Renal cortical epithelial cell (primary cell): ENCODE measurements around the gene LCN12. TPM values are rescaled to one million over a fixed set of nuclear protein-coding genes. Genes with fewer than 3 reads are reported as not detected.

ENCODE experiments used
- DNase-seq: peaks from one replicate; pipeline ENCODE4 v3.0.0-alpha.2; 2011; ENCODE audit warnings: low read depth
- total RNA-seq: library from RNA; depleted of rRNA; stranded (reverse); fragments of >200 nt; gene quantifications from 2 replicates; pipeline ENCODE4 v1.2.3, GENCODE V29; 2014

The LCN12 gene
- total RNA-seq, 1 donor from 2014 or later: 0.40 TPM

GRCh38 chr9:136958898-136959850, 7.1 kb downstream of the LCN12 start:
- no peak for DNase-seq

GRCh38 chr9:136960212-136960937, 8.3 kb downstream of the LCN12 start:
- peak; percentile 36 for DNase-seq

- DNase-seq: no peak
Measured at GRCh38 chr9:136960938-136961275, 8.8 kb downstream of the LCN12 start.

DNA sequence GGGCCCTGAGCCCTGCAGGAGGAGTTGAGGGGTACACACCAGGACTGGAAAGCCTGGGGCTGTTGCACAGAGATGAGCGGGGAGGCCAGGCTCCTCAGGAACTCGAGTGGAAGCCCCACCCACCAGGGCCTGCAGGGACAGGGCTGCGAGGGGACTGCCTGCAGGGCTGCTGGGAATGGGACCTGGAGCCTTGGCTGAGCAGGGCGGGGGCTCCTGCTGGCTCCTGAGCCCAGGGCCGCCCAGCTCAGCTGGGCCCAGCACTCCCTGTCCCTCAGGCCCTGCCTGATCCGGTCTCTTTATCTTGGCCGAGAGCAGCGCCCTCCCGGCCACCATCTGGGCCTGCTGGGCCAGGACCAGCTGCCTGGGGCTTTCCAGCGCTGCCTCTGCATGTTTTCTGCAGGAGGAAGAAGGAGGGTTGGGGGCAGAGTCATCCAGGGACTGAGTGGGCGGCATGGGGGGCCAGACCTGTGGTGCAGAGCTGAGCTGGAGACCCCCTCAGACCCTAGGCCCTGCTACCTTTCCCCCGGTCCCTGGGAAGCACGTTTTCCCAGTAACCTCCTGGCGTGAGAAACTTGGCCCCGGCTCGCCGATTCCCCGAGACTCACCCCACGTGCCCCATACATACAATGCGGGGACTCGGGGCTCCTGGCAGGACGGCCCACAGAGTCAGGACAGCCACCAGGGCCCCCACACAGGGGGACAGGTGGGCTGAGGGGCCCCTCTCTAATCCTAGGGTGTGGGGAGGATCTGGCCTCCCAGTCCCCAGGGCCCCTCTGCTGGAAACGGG, 9.4 kb downstream of the LCN12 start:
- DNase-seq: no peak

DNA sequence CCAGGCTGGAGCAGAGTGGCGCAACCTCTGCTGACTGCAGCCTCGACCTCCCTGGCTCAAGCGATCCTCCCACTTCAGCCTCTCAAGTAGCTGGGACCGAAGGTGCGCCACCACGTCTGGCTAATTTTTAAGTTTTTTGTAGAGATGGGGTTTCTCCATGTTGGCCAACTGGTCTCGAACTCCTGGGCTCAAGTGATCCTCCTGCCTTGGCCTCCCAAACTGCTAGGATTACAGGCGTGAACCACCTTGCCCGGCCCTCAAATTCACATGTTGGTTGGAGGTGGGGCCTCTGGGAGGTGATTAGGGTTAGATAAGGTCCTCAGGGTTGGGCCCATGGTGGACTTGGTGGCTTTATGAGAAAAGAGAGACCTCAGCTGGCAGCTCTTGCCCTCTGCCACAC, 10.1 kb downstream of the LCN12 start:
- DNase-seq: no peak

DNA sequence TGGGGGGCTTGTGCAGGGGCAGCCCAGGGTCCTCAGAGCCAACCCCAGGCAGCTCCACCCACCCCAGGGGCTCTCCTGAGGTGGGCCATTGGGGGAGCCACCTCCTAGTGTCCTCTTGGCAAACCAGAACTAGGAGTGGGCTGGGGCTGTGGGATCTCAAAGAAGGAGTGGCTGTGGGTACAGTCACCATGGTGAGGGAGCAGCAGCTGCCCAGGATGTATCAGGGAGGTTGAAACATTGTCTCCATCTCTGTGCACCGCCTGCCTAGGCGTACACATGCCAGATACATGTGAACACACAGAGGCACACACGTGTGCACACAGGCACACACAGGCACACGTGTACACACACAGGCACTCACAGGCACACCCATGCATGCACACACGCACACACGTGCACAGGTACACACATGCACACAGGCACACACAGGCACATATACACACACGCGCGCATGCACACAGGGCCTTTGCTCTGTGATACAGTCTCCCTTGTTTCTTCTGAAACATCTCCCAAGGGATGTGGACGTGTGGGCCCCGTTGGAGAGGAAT, 10.7 kb downstream of the LCN12 start:
- no peak for DNase-seq

DNA sequence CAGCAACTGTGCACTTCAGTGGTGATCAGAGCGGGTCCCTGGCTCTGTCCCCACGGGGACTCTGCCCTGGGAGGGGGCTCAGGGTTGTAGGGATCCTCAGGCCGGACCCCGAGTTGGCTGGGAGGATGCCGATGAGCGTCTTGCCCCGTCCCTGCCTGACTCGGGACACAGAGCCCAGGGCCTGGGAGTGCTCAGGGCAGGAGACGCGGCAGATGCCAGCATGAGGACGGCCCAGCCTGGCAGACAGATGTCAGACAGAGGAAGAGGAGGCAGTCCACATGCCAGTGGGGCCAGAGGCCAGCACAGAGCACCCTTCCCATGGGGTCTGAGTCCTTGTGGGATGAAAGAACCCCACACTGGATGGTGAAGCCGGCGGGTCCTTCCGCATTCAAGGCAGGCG, 11.3 kb downstream of the LCN12 start:
- no peak for DNase-seq

DNA sequence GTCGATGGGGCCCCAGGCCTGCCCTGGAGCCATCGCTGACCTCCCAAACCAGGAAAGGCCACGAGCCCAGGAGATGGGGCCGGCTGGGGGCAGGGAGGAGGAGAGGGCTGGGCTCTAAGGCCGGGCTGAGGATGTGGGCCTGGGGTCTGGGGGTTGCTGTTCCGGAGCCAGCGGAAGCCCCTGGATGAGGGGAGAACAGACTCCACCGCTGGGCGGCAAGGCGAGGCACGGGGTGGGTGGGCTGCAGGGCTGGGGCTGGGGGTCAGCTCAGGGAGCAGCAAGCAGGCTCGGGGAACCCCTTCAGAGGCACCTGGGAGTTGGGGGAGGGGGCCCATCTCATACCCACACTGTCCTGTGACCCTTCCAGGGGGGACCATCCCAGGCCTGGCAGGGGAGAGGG, 11.7 kb downstream of the LCN12 start:
- no peak for DNase-seq

DNA sequence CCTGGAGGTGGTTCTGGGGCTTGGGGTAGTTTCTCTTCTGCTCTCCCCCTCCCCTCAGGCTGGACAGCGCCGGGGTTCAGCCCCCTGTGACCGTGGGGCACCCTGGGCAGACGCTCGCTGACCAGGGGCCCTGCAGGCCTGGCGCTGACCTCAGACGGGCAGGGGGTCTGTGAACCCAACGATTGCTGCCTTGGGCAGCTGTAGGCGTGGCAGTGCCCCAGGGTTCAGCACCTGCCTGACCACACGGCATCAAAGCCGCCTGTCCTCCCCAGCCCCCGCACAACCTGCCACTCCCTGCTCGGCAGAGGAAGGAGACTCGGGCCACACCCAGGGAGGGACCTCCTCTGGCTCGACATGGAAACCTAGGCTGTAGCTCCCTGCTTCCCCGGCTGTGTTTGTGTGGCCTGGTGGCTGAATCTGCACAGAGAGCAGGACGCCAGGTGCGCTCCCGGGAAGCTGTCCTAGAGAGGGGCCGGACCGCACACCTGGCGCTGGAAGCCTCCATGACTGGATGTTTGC, 12.2 kb downstream of the LCN12 start:
- no peak for DNase-seq

GRCh38 chr9:136964833-136965422, 12.9 kb downstream of the LCN12 start:
- DNase-seq: no peak

GRCh38 chr9:136965771-136966484, 13.9 kb downstream of the LCN12 start:
- no peak for DNase-seq

DNA sequence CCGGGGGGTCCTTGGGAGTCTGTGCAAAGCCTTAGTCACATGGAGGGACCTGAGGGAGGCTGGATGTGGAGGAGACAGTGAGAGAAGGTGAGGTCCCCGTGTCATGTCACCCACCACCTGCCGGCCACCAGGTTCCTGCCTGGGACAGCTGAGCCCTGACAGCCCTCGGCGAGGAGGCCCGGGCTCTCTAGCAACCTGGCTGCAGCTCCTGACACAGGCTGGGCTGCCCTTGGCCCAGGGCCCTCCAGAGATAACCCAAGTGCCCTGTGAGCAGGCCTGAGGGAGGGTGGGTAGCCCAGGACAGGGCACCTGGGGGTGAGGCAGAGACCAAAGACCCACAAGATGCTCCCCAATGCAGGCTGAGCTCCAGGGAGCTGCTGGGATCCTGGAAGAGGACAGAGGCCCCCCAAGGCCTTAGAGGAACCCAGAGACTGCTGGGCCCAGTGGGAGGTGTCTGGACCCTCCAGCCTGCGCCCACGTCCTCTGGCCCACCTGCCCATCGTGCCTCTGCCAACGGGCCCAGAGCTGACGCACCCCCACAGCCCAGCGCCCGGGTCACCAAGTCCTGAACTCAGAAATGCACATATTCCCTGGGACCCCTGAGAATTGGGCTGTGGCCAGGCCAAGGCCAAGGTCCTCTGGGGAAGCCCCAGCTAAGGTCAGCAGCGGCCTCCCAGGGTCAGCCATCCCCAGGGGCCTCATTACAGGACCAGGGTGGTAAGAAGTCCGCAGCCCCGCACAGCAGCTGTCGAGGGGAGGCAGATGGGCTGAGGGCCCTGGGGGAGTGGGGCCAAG, 16.5 kb downstream of the LCN12 start:
- DNase-seq: no peak

- DNase-seq: no peak
Measured at GRCh38 chr9:136969150-136969549, 17.1 kb downstream of the LCN12 start.

GRCh38 chr9:136969774-136970173, 17.7 kb downstream of the LCN12 start:
- no peak for DNase-seq

DNA sequence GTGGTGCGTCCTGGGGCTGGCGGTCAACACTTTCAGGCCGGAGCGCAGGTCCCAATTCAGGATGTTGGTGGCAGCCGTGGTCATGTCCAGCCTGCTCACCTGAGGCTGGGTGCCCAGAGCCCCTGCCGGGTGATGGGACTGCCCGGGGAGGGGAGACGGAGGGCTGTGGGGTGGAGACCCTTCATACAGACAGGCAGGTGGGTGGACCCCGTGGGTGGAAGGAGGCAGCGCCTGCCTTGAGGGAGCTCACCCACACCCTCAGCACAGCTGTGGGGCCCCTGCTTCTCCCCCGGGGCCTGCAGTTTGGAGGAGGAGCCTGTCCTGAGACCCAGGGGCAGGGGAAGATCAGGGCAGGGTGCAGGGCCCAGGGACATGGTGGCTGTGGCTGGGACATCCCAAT, 18.3 kb downstream of the LCN12 start:
- DNase-seq: no peak

- no peak for DNase-seq
Measured at GRCh38 chr9:136971746-136972145, 19.7 kb downstream of the LCN12 start.

DNA sequence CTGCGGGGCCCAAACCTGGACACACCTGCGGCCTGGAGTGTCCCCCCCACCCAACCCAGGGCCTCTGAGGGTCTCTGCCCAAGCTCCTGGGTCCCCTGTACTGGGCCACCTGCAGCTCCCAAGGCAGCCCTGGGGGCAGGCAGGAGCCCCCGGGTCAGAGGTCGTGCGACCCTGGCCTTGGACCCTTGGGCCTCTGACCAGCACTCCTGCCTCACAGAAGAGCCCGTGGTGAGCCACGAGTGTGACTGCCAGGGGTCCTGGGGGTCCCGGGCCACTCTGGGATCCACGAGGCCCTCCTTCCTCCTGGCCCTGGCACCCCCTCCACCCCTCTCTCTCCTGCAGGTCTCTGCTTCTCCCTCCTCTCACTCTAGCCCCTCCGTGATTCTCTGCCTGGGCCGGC, 20.3 kb downstream of the LCN12 start:
- DNase-seq: no peak

GRCh38 chr9:136972743-136973142, 20.7 kb downstream of the LCN12 start:
- DNase-seq: no peak

DNA sequence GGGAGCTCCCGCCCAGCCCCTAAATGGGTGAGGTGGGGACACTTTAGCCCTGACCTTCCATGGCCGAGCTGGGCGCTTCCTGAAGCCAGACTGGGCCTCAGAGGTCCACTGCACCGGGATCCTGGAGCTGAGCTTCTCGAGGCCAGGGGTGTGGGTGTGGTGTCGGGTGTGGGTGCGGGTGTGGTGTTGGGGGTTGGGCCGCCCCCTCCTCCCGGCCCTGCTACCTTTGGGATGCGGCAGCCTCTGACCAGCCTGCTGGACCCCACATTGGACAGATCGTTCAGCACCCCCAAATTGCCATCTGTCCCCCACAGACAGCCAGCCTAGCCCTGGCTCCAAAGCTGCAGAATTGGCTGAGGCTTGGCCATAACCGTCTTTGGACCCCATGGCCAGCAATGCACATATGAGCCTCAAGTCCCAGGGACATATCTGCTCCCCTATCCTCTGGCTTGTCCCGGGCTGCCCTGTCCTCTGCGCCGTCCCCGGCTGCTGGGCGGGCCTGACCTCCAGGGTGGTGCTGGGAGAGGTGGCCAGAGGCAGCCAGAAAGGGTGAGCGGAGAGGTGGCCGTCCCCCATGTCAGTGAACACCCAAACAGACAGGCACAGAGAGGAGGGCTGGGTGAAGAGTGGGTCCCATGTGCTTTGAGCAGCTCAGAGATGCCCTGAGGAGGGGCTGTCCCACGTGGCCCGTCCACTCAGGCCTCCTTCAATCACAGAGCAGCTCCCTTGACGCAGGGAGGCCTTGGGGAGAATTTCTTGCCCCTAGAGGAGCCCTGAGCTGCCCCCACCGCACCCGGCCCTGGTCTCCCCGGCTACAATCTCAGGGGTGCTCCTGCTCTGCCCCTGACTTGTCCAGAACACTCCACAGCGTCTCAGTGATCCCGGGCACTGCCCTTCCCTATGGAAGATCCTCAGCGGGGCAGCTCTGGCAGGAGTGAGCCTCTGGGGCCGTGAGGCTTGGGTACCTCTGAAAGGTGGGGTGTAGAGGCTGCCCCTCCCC, 21.8 kb downstream of the LCN12 start:
- DNase-seq: no peak
